T-helper 1 cell treated with Interleukin-12 subunit alpha and Interleukin-12 subunit beta and Interleukin-4 antibody, amounts not matched to agents 30 μg/mL and 1 μg/mL, for 36 hours (primary cell): ENCODE measurements around the gene GRB10.

Source experiments
- H3K27ac Mint-ChIP-seq: one replicate; pipeline ENCODE4 v1.8.0; 2021; ENCODE audit warnings: mild to moderate bottlenecking, mixed read lengths
- H3K27me3 Mint-ChIP-seq: one replicate; pipeline ENCODE4 v1.8.0; 2021; ENCODE audit warnings: low read depth, mixed read lengths
- H3K36me3 Mint-ChIP-seq: one replicate; pipeline ENCODE4 v1.8.0; 2021; ENCODE audit warnings: low read depth, mixed read lengths
- H3K4me1 Mint-ChIP-seq: one replicate; pipeline ENCODE4 v1.8.0; 2021; ENCODE audit warnings: low read depth, mixed read lengths
- H3K4me3 Mint-ChIP-seq: one replicate; pipeline ENCODE4 v1.8.0; 2021; ENCODE audit warnings: mild to moderate bottlenecking, moderate library complexity, mixed read lengths
- H3K9me3 Mint-ChIP-seq: one replicate; pipeline ENCODE4 v1.8.0; 2021; ENCODE audit warnings: mixed read lengths

GRB10 gene

DNA sequence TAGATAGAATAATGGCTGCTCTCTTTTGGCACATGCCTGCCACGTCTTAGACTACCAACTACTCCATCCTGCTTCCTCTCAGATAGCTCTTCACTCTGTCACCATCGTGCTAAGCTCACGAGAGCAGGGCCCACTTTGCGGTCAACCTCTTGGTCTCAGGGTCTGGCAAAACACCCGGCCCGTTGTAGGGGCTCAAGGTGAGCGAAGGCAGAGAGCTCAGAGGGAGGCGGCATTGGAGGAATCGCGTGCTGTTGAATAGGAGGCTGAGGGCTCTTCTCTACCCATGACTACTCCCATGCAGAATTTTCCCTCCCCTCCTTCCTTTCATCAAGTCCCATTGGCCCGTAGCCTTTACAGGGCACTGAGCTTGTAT is 116.6 kb downstream of the GRB10 start:
- Mint-ChIP-seq H3K4me1 (peaks cover 30% of the 10 kb centered on the region), H3K36me3 (no peaks in the 10 kb centered on the region), H3K27ac (no peak overlapping the region), H3K9me3 (no peaks in the 10 kb centered on the region), H3K4me3 (no peak overlapping the region), H3K27me3 (peaks cover 3% of the 10 kb centered on the region)

DNA sequence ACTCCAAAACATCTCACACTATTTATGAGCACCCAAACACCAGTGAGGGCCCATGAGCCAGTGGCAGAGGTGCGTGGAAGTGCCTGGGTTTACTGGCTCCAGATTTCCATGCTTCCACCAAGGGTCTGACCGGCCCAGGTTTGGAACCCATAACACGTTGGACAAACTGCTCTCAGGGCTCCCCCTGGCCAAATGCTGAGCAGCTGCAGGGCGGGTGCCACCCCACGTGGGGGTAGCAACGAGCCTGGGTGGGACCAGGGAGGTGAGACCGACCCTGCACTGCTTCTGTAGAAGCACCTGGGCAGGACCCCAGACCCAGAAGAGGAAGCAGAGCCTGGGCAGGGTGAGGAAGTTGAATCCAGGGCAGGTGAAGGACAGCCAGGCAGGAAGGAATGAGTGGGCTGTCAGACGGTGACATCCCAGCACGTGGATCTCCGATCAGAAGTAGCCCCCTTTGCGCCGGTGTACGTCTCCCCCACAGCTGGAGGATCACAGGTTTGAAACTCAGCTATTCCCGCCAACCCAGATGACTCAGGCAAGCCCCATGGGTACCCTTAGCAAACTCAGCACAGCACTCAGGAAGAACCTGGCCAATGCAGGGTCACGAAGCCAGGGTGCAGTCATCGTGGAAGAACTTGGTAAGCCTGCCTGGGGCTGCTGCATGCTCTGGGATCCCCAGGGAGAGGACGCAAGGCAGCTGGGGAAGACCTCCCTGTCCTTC is 117.1 kb downstream of the GRB10 start:
- Mint-ChIP-seq H3K4me3 (no peak overlapping the region), H3K36me3 (no peaks in the 10 kb centered on the region), H3K27me3 (no peaks in the 10 kb centered on the region), H3K27ac (no peak overlapping the region), H3K9me3 (no peaks in the 10 kb centered on the region), H3K4me1 (peaks cover 34% of the 10 kb centered on the region)

DNA sequence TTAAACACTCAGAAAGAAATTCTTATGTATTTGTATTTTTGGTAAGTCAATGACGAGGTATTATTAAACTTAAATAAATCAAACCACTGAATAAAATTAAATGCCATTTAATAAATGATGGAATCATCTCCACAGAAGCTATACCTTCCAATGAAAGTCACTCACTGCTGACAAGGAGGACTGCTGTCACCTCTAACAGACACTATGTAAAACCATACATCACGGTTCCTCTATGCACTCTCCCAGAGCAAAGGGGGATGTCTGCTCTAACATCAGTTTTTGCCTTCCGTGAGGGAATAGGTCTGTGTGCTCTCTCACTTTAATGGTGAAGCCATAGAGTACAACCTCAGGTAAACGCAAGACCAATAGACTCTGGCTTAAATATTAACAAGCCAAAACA is 117.8 kb downstream of the GRB10 start:
- Mint-ChIP-seq H3K27ac (peak overlapping the region; percentile 29), H3K4me1 (peaks cover 41% of the 10 kb centered on the region), H3K9me3 (no peaks in the 10 kb centered on the region), H3K27me3 (no peaks in the 10 kb centered on the region), H3K4me3 (no peak overlapping the region), H3K36me3 (peaks cover 2% of the 10 kb centered on the region)

DNA sequence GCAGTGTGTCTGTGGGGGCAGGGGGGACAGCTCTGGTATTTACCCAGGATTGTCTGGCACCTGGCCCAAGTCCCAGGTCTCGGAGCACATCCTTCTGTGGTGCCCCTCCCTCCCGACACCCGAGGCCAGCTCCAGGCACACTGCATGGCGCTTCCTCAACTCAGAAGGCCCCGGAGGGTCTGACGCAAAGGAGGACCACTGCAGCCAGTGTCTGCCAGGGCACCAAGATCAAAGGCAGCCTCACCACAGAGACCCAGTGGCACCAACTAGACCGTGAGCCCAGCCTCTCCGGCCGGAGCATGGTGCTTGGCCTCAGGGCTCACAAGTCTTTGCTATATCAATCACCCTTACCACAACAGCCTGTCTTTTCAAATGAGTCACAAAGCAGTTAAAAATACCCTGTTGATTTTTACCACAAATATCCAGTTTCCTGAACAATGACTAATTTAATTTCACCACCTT is 118.2 kb downstream of the GRB10 start:
- no peaks in the 10 kb centered on the region for H3K27me3 Mint-ChIP-seq
- peaks cover 2% of the 10 kb centered on the region for H3K36me3 Mint-ChIP-seq
- H3K4me1 Mint-ChIP-seq, result peaks cover 45% of the 10 kb centered on the region
- no peak overlapping the region for H3K27ac Mint-ChIP-seq
- no peaks in the 10 kb centered on the region for H3K9me3 Mint-ChIP-seq
- no peak overlapping the region for H3K4me3 Mint-ChIP-seq

DNA sequence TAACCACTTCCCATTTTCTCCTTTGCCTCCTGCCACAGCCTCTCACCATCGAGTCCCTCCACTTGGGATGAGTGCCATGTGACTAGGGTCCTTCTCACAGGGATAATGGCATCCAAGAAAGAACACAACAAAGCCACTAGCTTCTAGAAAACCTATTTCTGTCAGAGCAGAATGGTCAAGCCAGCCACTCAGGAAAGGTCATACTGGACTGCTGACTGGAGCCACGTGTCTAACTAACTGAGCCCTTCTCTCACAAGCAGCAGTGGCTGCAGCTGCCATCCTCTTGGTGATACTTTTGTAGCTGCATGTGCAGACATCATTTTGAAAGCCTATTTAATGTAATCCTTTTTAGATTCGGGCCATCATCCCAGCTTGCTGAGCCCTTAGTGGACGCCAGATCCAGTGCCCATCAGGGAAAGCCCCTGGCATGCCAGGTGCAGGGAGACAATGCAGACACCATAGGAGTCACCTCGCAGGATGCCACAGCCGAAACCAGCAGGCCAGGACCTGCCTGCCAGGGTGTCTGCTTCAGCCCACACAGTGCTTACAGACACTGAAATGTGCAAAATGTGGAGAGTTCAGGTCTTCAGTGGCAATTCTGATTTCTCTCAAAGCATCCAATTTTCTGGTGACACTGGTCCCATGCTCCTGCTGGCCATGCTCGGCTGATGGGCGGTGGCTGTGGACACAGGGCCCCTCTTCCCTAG is 119.1 kb downstream of the GRB10 start:
- no peaks in the 10 kb centered on the region for H3K9me3 Mint-ChIP-seq
- H3K27ac Mint-ChIP-seq, result peak overlapping the region; percentile 44
- no peak overlapping the region for H3K4me3 Mint-ChIP-seq
- H3K4me1 Mint-ChIP-seq, result peaks cover 46% of the 10 kb centered on the region
- no peaks in the 10 kb centered on the region for H3K27me3 Mint-ChIP-seq
- peaks cover 2% of the 10 kb centered on the region for H3K36me3 Mint-ChIP-seq

DNA sequence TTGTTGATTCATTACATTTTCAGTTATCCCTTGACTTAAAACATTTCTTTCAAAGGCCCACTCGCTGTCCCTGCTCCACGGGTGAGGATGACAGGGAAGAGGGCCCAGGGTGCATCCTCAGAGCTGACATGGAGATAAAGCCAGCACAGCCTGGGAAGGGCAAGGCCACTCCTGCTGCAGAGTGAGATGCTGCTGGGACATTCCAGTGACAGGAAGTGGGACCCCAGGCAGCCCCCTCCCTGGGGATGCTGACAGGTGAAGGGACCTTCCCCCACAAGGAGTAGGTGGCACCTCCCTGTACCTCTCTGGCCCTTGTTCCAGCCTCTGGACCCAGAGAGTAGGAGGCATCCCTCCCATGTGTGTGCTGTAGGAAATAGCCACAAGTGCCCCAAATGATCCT is 119.7 kb downstream of the GRB10 start:
- peak overlapping the region; percentile 62 for H3K27ac Mint-ChIP-seq

DNA sequence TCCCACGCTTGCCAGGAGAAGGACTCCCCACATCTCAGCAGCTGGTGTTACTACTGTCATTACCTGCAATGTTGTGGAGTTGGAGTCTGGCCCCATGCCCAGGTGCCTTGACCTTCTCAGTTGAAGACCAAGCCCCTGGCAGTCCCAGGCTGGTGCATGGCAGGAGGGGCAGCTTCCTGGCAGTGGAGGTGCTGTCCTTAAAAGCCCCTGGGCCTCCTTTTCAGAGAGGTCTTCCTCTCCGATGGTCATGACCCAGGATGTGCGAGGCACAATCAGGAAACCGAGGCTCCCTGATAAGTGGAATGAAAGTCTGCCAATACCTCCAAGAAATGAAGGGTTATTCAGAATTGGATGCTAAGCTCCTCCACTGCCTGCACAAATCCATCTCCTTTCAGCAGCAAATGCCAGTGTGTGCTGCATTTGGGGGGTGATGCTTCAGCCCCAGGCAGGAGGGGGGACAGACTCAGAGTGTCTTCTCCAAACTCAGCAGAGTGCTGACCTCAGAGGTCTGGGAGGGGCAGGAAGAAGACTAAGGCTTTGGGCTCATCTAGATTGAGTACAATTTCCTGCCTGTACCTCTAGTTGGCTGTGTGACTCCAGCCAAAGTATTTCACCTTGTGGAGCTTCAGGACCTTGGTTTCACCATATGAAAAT is 120.5 kb downstream of the GRB10 start:
- peak overlapping the region; percentile 67 for H3K27ac Mint-ChIP-seq
- H3K9me3 Mint-ChIP-seq, result no peaks in the 10 kb centered on the region
- peaks cover 2% of the 10 kb centered on the region for H3K36me3 Mint-ChIP-seq
- H3K4me3 Mint-ChIP-seq, result peak overlapping the region; percentile 51
- no peaks in the 10 kb centered on the region for H3K27me3 Mint-ChIP-seq
- H3K4me1 Mint-ChIP-seq, result peaks cover 46% of the 10 kb centered on the region

More for the DNA sequence above, 119.7 kb downstream of the GRB10 start:
- H3K9me3 Mint-ChIP-seq, result no peaks in the 10 kb centered on the region
- H3K4me1 Mint-ChIP-seq, result peaks cover 46% of the 10 kb centered on the region
- H3K36me3 Mint-ChIP-seq, result peaks cover 2% of the 10 kb centered on the region
- no peaks in the 10 kb centered on the region for H3K27me3 Mint-ChIP-seq
- no peak overlapping the region for H3K4me3 Mint-ChIP-seq

DNA sequence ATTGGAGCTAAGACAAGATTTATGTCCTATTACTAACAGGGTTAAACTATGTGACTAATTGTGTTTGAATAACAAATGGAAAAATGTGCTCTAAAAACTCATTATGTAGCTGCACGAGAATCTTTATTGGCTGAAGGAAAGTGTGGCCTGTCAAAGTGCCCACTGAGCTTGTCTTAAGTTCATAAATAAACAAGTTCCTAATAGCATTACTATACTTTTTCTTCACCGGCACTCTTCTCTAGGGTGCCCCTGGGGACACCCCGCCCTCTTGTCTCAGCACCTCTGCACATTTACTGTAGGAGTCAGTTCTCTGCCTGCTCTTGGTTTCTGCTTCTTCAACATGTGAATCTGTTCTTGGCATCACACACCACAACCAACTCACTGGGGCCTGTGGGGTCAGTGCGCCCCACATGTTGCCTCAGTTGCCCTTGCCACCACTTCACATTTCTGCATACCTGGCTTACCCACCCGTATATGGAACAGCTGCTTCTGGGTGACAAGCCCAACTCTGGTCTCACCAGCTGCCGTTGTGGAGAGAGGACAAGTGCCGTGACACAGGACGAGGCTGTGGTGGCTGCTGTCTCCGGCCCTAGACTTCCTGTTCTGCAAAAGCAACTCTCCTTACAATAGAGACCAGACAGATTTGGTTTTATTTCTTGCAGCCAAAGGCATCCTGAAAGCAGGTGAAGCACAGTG is 121.2 kb downstream of the GRB10 start:
- peaks cover 2% of the 10 kb centered on the region for H3K36me3 Mint-ChIP-seq
- peak overlapping the region; percentile 63 for H3K27ac Mint-ChIP-seq
- H3K9me3 Mint-ChIP-seq, result no peaks in the 10 kb centered on the region

DNA sequence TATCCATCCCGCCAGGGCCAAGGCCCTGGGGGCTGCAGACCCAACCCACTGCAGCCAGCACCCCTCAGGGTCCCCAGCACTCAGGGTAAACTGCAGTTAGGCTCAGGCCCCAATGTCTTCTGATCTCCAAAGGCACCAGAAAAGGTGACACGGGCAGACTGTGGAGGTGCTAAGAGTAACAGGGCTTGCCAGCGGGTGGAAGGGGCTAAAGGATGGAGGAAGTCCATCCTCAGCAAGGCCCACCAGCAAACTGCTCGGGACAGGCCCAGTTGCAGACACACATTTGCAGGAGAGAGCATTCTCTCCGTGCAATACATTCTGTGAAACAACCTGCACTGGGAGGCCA is 121.9 kb downstream of the GRB10 start:
- Mint-ChIP-seq H3K27me3 (peaks cover 3% of the 10 kb centered on the region), H3K27ac (peak overlapping the region; percentile 32), H3K36me3 (peaks cover 2% of the 10 kb centered on the region), H3K4me1 (peaks cover 46% of the 10 kb centered on the region), H3K4me3 (peak overlapping the region; percentile 21), H3K9me3 (no peaks in the 10 kb centered on the region)

More for the DNA sequence above, 121.2 kb downstream of the GRB10 start:
- Mint-ChIP-seq H3K4me1 (peaks cover 46% of the 10 kb centered on the region), H3K27me3 (peaks cover 3% of the 10 kb centered on the region), H3K4me3 (peak overlapping the region; percentile 18)

DNA sequence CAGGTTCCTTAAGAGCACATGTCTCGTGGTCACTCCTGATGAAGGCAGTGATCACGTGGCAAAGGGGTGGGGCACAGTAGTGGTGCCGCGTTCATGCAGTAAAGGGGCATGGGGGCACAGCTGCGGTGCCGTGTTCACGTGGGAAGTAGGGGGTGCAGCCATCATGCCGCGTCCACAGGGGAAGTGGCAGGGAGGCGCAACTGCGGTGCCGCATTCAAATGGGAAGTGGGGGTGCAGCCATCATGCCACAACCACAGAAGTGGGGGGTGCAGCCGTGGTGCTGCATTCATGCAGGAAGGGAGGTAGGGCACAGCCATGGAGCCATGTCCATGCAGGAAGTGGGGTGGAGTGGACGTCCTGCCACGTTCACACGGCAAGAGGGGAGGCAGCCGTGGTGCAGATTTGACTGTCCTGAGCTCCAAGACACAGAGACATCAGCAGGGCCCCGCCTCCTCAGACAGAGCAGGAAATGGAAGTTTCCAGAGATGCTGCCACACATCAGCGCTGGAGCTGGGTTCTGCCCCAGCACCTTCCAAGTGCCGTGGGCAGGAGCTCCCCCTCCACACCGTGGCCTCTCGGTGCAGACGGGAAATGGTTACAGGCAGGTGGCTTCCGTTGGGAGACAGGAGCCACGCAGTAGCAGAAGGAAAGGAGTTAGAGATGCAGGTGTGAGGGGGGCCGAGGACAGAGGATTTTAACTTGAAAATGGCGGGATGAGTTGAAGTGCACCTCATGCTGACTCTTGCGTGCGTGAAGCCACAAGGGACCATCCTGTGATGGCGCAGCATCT is 122.5 kb downstream of the GRB10 start:
- H3K4me1 Mint-ChIP-seq, result peaks cover 46% of the 10 kb centered on the region
- H3K27ac Mint-ChIP-seq, result peak overlapping the region; percentile 88

DNA sequence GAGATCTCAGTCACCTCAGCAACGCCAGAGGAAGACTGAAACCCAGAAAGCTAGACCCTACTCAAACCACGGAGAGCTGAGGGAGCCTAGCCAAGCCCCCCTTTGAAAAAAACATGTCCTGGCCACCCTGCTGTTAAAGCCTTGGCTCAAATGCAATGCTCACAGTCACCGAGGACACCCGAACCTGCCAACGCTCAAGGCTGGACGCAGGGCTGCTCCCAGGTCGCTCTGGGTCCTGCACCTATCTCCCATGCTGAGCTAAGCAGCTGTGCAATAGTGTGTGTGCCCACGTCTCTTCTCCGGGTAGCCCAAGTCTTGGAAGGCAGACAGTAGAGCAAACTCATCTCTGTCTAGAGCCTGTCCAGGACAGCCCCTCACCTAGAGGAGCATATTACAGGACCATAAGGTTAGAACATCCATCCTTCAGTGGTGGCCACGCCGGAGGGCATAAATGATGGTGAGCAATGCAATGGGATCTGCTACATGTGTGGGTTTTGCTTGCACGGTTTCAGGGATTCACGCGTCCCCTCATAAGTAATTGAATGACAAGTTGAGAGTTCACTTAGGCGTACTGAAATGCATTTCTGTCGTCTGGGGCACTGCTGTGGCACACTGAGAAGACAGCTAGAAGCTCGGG is 123.2 kb downstream of the GRB10 start:
- Mint-ChIP-seq H3K4me1 (peaks cover 42% of the 10 kb centered on the region), H3K9me3 (no peaks in the 10 kb centered on the region), H3K4me3 (peak overlapping the region; percentile 83), H3K27ac (peak overlapping the region; percentile 43), H3K27me3 (peaks cover 10% of the 10 kb centered on the region), H3K36me3 (peaks cover 2% of the 10 kb centered on the region)

More for the DNA sequence above, 122.5 kb downstream of the GRB10 start:
- peak overlapping the region; percentile 83 for H3K4me3 Mint-ChIP-seq
- H3K36me3 Mint-ChIP-seq, result peaks cover 2% of the 10 kb centered on the region
- peaks cover 9% of the 10 kb centered on the region for H3K27me3 Mint-ChIP-seq
- no peaks in the 10 kb centered on the region for H3K9me3 Mint-ChIP-seq

DNA sequence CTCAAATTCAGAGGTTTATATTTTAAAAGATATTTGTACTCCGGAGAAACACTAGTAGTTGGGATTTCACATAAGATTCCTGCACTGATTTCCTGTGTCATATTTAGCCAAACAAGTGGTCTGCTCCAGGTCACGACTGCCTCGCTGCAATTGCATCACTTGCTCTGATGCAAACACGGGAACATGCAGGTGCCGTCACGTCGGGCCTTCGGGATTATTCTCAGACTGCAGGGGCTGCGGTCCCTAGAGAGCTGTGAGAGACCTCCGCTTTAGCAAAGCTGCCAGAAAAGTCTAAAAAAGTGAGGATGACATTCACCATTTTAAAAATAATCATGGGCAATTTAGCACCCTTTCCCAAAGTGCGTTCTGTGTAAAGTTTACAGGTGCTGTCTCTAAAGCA is 124.0 kb downstream of the GRB10 start:
- Mint-ChIP-seq H3K36me3 (peaks cover 2% of the 10 kb centered on the region), H3K9me3 (no peaks in the 10 kb centered on the region), H3K4me1 (peaks cover 37% of the 10 kb centered on the region), H3K27me3 (peaks cover 12% of the 10 kb centered on the region), H3K4me3 (no peak overlapping the region), H3K27ac (no peak overlapping the region)

DNA sequence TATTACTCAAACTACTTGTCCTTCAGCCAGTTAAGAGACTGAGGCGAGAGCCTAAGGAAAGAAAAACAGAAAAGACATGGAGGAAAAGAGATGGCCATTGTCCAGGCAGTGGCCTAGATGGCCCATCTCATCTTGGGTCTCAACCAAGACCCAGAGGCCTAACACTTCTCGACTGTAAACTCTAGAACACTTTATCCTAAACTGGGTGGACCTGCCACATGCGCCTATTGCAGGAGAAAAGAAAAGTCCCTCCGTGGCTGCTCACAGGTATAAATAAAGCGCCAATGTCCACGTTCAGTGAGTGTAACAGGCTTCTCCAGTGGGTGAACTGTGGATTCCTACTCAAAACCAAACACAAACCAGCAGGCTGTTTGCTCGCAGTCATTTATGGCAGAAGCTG is 124.8 kb downstream of the GRB10 start:
- Mint-ChIP-seq H3K36me3 (peaks cover 2% of the 10 kb centered on the region), H3K27ac (no peak overlapping the region), H3K4me3 (no peak overlapping the region), H3K9me3 (no peaks in the 10 kb centered on the region), H3K27me3 (peaks cover 13% of the 10 kb centered on the region), H3K4me1 (peaks cover 32% of the 10 kb centered on the region)
